ENCODE results near the gene ZNF100. TPM values are rescaled to one million over a fixed set of nuclear protein-coding genes. Genes with fewer than 3 reads are reported as not detected.
"Not testable (repeated sequence)": the region's sequence is repeated elsewhere in the genome, so short reads cannot be mapped to it uniquely, and the experiment has no call there.

Gene ZNF100
- 2.0 and 3.2 TPM in 2 replicates for total RNA-seq

DNA sequence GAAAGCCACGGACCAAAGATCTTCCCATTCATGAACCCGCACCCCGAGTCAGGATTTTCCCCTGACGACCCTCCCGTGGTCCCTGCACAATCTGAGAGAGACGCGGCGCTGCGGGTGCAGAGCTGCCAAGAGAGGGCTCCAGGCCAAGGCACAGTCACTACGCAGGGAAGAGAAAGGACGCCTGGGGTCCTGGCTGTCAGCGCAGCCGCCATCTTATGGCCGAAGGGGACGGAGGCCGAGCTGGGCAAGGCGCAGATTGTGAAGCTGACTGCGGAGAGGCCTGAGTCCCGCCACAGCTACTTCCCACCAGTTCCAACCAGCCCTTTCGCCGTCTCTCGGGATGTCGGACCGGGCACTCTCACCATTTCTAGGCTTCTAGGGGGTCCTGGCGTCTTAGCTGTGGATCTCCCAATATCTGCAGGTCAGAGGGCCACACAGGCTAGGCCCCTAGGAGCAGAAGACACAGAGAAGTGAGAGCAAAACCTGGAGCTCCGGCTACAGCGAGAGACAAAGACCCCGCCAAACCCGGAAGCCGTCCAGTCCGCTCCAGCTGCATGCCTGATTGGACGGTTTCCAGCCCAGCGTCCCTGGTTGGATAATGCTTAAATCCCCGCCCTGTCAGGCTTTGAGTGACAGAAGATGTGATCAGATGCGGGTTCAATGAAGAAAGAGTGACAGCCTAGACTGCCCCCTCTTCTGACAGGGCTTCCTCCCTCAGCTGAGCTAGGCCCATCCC is at the start of gene ZNF100:
Gene ZNF100 (minus strand): TSS at position 515 of the 736 bp plus-strand sequence. CDS start 150 bp downstream, at position 365.
- peak; percentile 95 for DNase-seq (ENCODE audit: low read depth in 2 of 2)

GRCh38 chr19:21812448-21812847 is 45.1 kb upstream of the ZNF100 start:
- no peak for DNase-seq (ENCODE audit: low read depth in 2 of 2)

DNA sequence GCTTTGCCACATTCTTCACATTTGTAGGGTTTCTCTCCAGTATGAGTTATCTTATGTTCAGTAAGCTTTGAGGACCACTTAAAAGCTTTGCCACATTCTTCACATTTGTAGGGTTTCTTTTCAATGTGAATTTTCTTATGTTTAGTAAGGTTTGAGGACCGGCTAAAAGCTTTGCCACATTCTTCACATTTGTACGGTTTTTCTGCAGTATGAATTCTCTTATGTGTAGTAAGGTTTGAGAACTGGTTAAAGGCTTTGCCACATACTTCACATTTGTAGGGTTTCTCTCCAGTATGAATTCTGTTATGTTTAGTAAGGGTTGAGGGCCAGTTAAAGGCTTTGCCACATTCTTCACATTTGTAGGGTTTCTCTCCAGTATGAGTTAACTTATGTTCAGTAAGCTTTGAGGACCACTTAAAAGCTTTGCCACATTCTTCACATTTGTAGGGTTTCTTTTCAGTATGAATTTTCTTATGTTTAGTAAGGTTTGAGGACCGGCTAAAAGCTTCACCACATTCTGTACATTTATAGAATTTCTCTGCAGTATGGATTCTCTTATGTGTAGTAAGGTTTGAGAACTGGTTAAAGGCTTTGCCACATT is 41.1 kb upstream of the ZNF100 start:
- DNase-seq (ENCODE audit: low read depth in 2 of 2), result not testable (repeated sequence)

DNA sequence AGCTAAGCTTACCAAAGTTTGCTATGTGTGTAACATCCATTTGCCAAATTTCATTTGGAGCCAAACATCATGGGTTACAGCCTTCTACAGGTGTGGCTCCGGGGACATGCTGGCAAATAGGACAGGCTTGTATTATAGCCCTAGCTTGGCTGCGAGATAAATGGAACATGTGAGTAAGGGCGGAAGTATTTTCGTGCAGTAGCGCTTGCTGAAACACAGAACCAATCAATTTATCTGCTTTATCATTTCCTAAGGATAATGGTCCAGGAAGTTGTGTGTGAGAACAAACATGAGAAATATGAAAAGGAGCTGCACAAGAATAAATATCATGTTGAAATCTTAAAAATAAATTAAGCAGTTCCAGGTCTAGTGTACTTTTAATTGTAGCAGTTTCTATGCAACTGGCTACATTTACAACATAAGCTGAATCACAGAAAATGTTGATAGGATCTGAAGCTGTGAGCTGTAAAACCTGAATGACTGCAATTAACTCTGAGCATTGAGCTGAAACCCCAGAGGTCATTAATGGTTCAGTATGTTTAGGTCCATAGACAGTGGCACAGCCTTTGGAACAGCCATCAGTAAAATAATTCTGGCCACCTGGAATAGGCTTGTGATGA is 22.2 kb upstream of the ZNF100 start:
- no peak for DNase-seq (ENCODE audit: low read depth in 2 of 2)

- DNase-seq (ENCODE audit: low read depth in 2 of 2), result no peak
Observed at GRCh38 chr19:21786936-21787335, 19.6 kb upstream of the ZNF100 start.

DNA sequence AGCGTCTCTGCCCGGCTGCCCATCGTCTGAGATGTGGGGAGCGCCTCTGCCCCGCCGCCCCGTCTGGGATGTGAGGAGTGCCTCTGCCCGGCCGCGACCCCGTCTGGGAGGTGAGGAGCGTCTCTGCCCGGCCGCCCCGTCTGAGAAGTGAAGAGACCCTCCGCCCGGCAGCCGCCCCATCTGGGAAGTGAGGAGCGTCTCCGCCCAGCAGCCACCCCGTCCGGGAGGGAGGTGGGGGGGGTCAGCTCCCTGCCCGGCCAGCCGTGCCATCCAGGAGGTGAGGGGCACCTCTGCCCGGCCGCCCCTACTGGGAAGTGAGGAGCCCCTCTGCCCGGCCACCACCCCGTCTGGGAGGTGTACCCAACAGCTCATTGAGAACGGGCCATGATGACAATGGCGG is 8.4 kb upstream of the ZNF100 start:
- not testable (repeated sequence) for DNase-seq (ENCODE audit: low read depth in 2 of 2)

DNA sequence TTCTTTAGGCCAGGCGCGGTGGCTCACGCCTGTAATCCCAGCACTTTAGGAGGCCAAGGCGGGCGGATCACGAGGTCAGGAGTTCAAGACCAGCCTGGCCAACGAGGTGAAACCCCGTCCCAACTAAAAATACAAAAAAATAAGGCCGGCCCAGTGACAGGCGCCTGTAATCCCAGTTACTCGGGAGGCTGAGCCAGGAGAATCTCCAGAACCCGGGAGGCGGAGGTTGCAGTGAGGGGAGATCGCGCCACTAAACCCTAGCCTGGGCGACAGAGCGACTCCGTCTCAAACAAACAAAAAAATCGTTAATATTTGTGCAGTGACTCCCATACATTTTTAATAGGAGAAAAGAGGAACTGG is 694 bp downstream of the ZNF100 start:
- peak in 1 of 2 donors; percentile 4 for DNase-seq (ENCODE audit: low read depth in 2 of 2)

DNA sequence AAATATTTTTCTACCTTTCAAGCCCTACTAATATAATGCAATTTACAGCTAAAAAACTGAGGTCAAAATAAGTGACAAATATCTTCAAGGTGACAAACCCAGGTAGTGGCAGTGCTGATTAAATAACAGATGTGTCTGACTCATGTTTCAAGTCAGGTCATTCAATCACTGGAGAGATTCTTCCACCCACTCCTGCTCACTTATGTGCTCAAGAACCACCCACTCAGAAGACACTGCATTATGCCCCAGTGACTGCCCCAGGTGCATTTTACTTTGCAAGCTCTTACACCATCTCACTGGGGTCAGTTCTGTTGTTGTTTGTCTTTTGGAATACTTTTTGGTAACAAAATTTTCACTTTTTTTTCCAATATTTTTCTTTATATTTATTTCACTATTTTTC is 2.2 kb downstream of the ZNF100 start:
- DNase-seq (ENCODE audit: low read depth in 2 of 2), result no peak

DNA sequence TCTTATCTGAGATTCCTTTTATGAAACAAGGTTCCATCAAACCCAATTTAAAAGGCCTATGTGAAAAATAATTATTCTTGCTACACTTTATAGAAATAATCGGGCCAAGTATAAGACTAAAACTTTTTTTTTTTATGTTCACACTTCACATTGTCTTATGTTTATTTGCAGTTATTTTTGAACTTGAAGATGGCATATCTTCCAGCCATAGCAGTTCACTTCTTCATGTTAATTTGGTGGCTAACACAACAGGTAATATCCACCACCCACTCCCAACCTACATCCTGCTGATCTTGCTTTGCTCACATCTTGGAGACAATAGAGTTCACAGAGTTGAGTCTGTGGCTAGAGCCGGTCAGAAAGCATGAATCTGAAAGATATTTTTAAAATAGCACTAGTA is 5.8 kb downstream of the ZNF100 start:
- not testable (repeated sequence) for DNase-seq (ENCODE audit: low read depth in 2 of 2)

DNA sequence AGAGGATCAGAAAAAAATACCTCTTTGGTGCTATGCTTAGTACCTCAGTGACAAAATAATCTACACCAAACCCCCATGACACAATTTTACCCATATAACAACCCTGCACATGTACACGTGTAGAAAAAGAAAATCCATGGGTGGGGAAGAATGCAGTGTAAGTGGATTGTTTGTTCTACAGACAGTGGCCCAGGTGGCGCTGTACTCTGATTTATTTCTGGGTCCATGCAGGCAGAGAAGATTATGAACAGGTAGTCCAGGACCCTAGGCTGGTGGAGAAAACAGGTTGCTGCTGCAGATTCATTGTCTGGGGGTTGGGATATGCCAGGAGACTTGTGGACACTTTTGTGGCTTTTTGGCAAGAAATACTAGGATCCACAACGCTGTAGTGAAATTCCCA is 9.1 kb downstream of the ZNF100 start:
- DNase-seq (ENCODE audit: low read depth in 2 of 2), result no peak

DNA sequence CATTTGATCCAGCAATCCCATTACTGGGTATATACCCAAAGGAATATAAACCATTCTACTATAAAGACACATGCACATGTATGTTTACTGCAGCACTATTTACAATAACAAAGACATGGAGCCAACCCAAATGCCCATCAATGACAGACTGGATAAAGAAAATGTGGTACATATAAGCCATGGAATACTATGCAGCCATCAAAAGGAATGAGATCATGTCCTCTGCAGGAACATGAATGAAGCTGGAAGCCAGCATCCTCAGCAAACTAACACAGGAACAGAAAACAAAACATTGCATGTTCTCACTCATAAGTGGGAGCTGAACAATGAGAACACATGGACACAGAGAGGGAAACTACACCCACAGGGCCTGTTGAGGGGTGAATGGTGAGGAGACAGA is 11.8 kb downstream of the ZNF100 start:
- DNase-seq (ENCODE audit: low read depth in 2 of 2), result not testable (repeated sequence)

- no peak for DNase-seq (ENCODE audit: low read depth in 2 of 2)
Observed at GRCh38 chr19:21751384-21751783, 16.0 kb downstream of the ZNF100 start.

- DNase-seq (ENCODE audit: low read depth in 2 of 2), result no peak
Observed at GRCh38 chr19:21750586-21751128, 16.7 kb downstream of the ZNF100 start.

- DNase-seq (ENCODE audit: low read depth in 2 of 2), result no peak
Observed at GRCh38 chr19:21749090-21749489, 18.3 kb downstream of the ZNF100 start.

GRCh38 chr19:21748088-21748487 is 19.3 kb downstream of the ZNF100 start:
- no peak for DNase-seq (ENCODE audit: low read depth in 2 of 2)

GRCh38 chr19:21740559-21740958 is 26.8 kb downstream of the ZNF100 start:
- no peak for DNase-seq (ENCODE audit: low read depth in 2 of 2)

- DNase-seq (ENCODE audit: low read depth in 2 of 2), result not testable (repeated sequence)
Observed at GRCh38 chr19:21726942-21727747, 40.2 kb downstream of the ZNF100 start.

DNA sequence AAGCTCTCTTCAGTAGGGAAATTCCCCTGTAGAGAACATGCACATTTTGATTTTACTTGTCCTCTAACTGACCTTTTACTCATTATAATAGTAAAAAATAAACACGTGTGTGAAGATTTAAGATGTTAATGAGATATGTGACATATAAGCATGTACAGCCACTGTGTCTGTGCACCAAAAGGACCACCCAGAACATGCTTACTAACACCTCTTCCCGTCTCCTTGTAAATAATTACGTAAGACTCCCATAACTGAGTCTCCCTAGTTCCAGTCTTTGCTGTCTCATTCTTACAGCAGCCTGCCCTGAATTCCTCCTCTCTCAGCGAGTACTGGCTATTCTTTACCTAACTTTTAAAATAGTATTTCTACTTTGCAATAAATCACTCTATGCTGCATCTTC is 53.6 kb downstream of the ZNF100 start:
- no peak for DNase-seq (ENCODE audit: low read depth in 2 of 2)

DNA sequence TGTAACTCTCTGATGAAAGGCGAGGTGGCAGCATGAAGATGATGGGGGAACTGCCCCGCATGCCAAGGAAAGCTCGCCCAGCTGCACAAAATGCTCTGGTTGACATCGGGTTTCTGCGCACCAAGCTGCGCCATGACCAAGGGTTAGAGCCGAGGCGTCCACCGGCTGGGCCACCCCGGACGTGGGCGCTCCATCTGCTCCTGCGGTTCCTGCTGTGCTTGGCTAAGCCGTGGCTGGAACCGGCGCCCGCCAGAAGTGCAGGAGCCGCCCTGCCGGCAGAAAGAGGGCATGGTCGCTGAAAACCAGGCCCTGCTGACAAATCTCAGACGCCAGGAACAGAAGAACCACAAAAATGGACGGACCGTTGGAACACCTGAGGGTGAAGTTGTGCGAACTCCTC is 57.9 kb downstream of the ZNF100 start:
- DNase-seq (ENCODE audit: low read depth in 2 of 2), result no peak

- not testable (repeated sequence) for DNase-seq (ENCODE audit: low read depth in 2 of 2)
Observed at GRCh38 chr19:21707878-21708277, 59.5 kb downstream of the ZNF100 start.

DNA sequence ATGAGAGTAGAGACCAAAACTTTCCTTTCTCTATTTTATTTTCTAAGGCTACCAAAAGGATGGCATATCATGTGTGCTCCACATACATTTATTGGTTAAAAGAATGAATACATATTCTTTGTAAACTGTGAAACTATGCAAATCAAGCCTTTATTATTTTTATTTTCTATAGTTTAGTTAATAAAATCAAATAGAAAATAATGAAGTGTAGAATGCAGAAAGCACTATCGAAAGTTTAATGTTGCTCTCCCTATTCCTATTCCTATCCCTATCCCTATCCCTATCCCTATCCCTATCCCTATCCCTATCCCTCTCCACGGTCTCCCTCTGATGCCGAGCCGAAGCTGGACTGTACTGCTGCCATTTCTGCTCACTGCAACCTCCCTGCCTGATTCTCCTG is 60.3 kb downstream of the ZNF100 start:
- DNase-seq (ENCODE audit: low read depth in 2 of 2), result no peak

DNA sequence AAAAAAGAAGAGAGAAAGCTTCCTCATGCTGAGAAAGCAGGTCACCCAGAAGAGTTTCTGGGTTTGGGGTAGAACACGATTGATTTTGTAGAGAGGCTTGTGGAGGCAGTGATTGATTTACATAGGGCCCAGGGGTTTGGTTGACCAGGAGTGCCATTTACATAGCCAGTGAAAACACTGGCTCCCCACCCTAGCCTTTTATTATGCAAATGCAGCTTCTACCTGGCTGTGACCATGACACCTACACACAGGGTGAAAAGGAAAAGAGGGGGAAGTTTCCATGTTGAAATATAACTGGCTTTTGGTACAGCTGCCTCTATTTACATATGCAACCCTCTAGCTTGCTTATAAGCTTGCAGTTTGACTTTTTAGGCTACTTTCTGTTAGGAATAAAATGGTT is 62.0 kb downstream of the ZNF100 start:
- no peak for DNase-seq (ENCODE audit: low read depth in 2 of 2)

All from lung microvascular endothelial cell (primary cell).